Measurements from ENCODE around the gene IFIT2.

DNA sequence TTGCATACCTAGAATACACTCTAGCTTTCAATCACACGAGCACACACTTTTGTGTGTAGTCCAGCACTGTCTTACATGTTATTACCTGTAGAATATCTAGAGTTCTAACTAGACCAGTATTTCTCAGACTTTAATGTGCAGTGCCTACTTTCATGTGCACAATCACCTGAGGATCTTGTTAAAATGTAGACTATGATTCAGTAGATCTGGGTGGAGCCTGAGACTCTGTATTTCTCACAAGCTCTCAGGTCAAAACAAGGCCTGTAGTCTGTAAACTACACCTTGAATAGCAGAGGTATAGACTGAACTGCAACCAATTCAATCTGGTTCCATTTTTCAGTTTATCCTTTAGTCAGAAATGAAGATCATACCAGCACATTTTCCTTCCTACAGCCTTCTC lies 11.1 kb downstream of the IFIT2 start:
- TF ChIP-seq, protein P1, sequence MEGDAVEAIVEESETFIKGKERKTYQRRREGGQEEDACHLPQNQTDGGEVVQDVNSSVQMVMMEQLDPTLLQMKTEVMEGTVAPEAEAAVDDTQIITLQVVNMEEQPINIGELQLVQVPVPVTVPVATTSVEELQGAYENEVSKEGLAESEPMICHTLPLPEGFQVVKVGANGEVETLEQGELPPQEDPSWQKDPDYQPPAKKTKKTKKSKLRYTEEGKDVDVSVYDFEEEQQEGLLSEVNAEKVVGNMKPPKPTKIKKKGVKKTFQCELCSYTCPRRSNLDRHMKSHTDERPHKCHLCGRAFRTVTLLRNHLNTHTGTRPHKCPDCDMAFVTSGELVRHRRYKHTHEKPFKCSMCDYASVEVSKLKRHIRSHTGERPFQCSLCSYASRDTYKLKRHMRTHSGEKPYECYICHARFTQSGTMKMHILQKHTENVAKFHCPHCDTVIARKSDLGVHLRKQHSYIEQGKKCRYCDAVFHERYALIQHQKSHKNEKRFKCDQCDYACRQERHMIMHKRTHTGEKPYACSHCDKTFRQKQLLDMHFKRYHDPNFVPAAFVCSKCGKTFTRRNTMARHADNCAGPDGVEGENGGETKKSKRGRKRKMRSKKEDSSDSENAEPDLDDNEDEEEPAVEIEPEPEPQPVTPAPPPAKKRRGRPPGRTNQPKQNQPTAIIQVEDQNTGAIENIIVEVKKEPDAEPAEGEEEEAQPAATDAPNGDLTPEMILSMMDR (IDR thresholded peaks at IDR 0.05; ENCODE audit: low read depth, low read length, missing input control), result no peak
- TF ChIP-seq, protein P2, sequence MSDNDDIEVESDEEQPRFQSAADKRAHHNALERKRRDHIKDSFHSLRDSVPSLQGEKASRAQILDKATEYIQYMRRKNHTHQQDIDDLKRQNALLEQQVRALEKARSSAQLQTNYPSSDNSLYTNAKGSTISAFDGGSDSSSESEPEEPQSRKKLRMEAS (IDR thresholded peaks at IDR 0.05), result no peak
- TF ChIP-seq GABPA (IDR thresholded peaks at IDR 0.05 in 1 of 2, conservative IDR thresholded peaks at IDR 0.05 in 1 of 2), result no peak
- TF ChIP-seq, protein P3, sequence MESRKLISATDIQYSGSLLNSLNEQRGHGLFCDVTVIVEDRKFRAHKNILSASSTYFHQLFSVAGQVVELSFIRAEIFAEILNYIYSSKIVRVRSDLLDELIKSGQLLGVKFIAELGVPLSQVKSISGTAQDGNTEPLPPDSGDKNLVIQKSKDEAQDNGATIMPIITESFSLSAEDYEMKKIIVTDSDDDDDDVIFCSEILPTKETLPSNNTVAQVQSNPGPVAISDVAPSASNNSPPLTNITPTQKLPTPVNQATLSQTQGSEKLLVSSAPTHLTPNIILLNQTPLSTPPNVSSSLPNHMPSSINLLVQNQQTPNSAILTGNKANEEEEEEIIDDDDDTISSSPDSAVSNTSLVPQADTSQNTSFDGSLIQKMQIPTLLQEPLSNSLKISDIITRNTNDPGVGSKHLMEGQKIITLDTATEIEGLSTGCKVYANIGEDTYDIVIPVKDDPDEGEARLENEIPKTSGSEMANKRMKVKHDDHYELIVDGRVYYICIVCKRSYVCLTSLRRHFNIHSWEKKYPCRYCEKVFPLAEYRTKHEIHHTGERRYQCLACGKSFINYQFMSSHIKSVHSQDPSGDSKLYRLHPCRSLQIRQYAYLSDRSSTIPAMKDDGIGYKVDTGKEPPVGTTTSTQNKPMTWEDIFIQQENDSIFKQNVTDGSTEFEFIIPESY (IDR thresholded peaks at IDR 0.05), result no peak
- no peak for TF ChIP-seq SP1 (IDR thresholded peaks at IDR 0.05)
- TF ChIP-seq TAF1 (conservative IDR thresholded peaks at IDR 0.05), result no peak
- no peak for TF ChIP-seq YY1 (IDR thresholded peaks at IDR 0.05)
- no peak for TF ChIP-seq RAD21 (IDR thresholded peaks at IDR 0.05)
- no peak for TF ChIP-seq NR2F2 (IDR thresholded peaks at IDR 0.05)
- TF ChIP-seq EGR1 (IDR thresholded peaks at IDR 0.05; ENCODE audit: low read depth in 2 of 2), result no peak
- no peak for TF ChIP-seq FOXA2 (IDR thresholded peaks at IDR 0.05)
- TF ChIP-seq, protein P4, sequence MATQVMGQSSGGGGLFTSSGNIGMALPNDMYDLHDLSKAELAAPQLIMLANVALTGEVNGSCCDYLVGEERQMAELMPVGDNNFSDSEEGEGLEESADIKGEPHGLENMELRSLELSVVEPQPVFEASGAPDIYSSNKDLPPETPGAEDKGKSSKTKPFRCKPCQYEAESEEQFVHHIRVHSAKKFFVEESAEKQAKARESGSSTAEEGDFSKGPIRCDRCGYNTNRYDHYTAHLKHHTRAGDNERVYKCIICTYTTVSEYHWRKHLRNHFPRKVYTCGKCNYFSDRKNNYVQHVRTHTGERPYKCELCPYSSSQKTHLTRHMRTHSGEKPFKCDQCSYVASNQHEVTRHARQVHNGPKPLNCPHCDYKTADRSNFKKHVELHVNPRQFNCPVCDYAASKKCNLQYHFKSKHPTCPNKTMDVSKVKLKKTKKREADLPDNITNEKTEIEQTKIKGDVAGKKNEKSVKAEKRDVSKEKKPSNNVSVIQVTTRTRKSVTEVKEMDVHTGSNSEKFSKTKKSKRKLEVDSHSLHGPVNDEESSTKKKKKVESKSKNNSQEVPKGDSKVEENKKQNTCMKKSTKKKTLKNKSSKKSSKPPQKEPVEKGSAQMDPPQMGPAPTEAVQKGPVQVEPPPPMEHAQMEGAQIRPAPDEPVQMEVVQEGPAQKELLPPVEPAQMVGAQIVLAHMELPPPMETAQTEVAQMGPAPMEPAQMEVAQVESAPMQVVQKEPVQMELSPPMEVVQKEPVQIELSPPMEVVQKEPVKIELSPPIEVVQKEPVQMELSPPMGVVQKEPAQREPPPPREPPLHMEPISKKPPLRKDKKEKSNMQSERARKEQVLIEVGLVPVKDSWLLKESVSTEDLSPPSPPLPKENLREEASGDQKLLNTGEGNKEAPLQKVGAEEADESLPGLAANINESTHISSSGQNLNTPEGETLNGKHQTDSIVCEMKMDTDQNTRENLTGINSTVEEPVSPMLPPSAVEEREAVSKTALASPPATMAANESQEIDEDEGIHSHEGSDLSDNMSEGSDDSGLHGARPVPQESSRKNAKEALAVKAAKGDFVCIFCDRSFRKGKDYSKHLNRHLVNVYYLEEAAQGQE (IDR thresholded peaks at IDR 0.05), result no peak
- no peak for TF ChIP-seq RXRA (IDR thresholded peaks at IDR 0.05)
- TF ChIP-seq FOXA1 (IDR thresholded peaks at IDR 0.05), result no peak

All from liver (tissue), 3 donors.